Right kidney (tissue), 1 donor: ENCODE measurements around the gene GSTM4.
"Not testable (repeated sequence)": the region's sequence is repeated elsewhere in the genome, so short reads cannot be mapped to it uniquely, and the experiment has no call there.

Experiments used
- DNase-seq: peaks from one replicate; pipeline ENCODE4 v3.0.0-alpha.2; 2016

The GSTM4 gene

GRCh38 chr1:109661391-109661790, 5.5 kb downstream of the GSTM4 start:
- no peak for DNase-seq

- DNase-seq: no peak
Measured at GRCh38 chr1:109664671-109665070, 8.8 kb downstream of the GSTM4 start.

GRCh38 chr1:109667452-109668122, 11.7 kb downstream of the GSTM4 start, which contains the start of gene GSTM2:
Gene GSTM2, plus strand, starts transcription at chr1:109668057. Its CDS starts 59 bp downstream, at chr1:109668116.
- peak; percentile 66 for DNase-seq

- peak; percentile 45 for DNase-seq
Measured at GRCh38 chr1:109668123-109668775, 12.3 kb downstream of the GSTM4 start.

- no peak for DNase-seq
Measured at GRCh38 chr1:109669246-109669948, 13.5 kb downstream of the GSTM4 start.

GRCh38 chr1:109669949-109670302, 14.0 kb downstream of the GSTM4 start:
- not testable (repeated sequence) for DNase-seq

- DNase-seq: no peak
Measured at GRCh38 chr1:109671067-109671466, 15.2 kb downstream of the GSTM4 start.

- not testable (repeated sequence) for DNase-seq
Measured at GRCh38 chr1:109673861-109674260, 18.0 kb downstream of the GSTM4 start.

- not testable (repeated sequence) for DNase-seq
Measured at GRCh38 chr1:109676683-109677381, 20.9 kb downstream of the GSTM4 start.

- DNase-seq: no peak
Measured at GRCh38 chr1:109677459-109677858, 21.6 kb downstream of the GSTM4 start.

GRCh38 chr1:109678637-109679036, 22.7 kb downstream of the GSTM4 start:
- not testable (repeated sequence) for DNase-seq

GRCh38 chr1:109684777-109685176, 28.9 kb downstream of the GSTM4 start:
- not testable (repeated sequence) for DNase-seq

GRCh38 chr1:109685399-109685798, 29.5 kb downstream of the GSTM4 start:
- not testable (repeated sequence) for DNase-seq

GRCh38 chr1:109685890-109686289, 30.0 kb downstream of the GSTM4 start:
- not testable (repeated sequence) for DNase-seq

- DNase-seq: not testable (repeated sequence)
Measured at GRCh38 chr1:109687109-109687508, 31.2 kb downstream of the GSTM4 start.

GRCh38 chr1:109687641-109688499, 32.0 kb downstream of the GSTM4 start, which contains the start of gene GSTM1:
Gene GSTM1, plus strand, starts transcription at chr1:109687817. Its CDS starts 57 bp downstream, at chr1:109687874.
- peak; percentile 80 for DNase-seq

- no peak for DNase-seq
Measured at GRCh38 chr1:109689844-109690405, 34.0 kb downstream of the GSTM4 start.

GRCh38 chr1:109691759-109692158, 35.9 kb downstream of the GSTM4 start:
- no peak for DNase-seq

GRCh38 chr1:109694400-109694799, 38.5 kb downstream of the GSTM4 start:
- DNase-seq: not testable (repeated sequence)

GRCh38 chr1:109695138-109695537, 39.2 kb downstream of the GSTM4 start:
- DNase-seq: not testable (repeated sequence)

GRCh38 chr1:109697066-109697465, 41.2 kb downstream of the GSTM4 start:
- DNase-seq: no peak
